HG02870 (cell line): ENCODE results near the gene LIG1.
"Not testable (repeated sequence)": the region's sequence is repeated elsewhere in the genome, so short reads cannot be mapped to it uniquely, and the experiment has no call there.

Experiments used
- ATAC-seq: cut with Tn5 transposase; IDR thresholded peaks from one replicate; pipeline ENCODE4 v1.9.1; 2021; ENCODE audit warnings: mild to moderate bottlenecking, moderate library complexity; ENCODE audit not compliant: unreplicated experiment

LIG1 gene

DNA sequence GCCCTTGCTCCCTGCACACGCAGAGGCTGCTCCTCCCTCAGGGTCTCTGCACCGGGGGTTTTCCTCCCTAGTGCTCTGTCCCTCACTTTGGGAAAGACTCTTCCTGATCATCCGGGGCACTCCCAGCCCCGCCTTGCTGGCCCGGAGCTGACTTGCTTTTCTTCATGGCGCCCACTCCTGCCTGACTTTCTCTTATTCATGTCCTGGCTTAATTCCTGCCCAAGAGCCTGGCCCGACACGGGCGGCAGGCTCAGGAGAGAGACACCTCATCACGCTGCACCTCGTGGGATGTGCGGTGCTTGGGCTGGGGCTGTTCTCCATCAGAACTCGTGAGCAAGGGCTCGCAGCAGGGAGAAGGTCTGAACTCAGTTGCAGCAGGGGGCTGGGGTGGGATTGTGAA, 47.7 kb downstream of the LIG1 start:
- ATAC-seq, result no peak

DNA sequence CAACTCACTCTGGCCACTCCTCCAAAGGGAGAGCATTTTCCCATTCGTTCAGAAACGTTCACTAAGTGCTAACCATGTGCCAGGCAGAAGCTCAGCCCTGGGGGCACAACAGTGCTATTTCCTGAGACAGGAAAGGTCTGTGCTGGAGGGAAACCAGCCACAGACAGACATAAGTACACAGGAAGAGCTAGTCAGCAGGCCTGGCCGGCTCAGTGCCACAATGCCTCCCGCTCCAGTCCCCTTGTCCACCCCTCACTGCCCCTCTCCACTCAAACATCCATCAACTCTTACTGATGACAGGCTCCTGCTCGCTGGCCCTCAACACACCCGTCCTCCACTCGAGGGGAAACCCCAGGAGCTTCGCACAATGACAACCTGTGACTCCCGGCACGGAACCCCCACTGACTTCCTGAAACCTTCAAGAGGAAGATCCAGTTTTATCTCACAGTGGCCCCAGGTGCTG, 48.2 kb downstream of the LIG1 start:
- no peak for ATAC-seq

DNA sequence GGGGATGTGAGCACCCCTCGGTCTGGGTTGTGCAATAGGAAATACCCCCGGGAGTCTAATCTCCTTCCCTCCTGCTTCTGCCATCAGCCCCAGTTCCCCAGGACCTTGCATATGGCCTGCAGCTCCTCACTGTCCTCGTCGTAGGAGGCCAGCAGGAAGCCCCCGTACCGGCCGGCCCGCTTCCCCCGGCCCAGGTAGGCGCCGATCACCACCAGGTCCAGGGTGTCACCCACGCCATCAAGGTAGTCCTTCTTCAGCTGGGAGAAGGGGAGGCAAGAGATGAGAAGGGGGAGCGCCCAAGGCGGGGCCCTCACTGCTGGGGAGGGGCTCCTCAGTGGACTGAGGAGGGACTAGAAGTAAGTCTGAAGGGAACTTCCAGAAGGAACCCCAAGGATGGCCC, 49.1 kb downstream of the LIG1 start:
- no peak for ATAC-seq

DNA sequence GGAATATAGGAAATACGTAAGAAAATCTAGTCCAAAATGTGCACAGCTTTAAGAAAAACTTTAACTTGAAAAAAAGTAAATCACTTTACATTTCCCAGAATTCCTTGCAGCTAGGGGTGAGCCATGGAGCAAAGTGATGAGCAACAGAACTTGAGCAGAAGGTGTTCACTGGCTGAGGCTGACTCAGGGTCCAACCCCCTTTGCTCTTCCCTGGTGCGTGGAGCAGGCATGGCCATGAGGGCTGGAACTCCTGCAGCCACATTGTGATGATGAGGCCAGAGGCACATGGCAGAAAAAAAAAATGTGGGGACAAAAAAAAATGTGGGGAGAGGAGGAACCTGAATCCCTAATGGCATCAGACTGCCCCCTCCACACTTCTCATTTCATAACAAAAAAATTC, 49.6 kb downstream of the LIG1 start:
- no peak for ATAC-seq

DNA sequence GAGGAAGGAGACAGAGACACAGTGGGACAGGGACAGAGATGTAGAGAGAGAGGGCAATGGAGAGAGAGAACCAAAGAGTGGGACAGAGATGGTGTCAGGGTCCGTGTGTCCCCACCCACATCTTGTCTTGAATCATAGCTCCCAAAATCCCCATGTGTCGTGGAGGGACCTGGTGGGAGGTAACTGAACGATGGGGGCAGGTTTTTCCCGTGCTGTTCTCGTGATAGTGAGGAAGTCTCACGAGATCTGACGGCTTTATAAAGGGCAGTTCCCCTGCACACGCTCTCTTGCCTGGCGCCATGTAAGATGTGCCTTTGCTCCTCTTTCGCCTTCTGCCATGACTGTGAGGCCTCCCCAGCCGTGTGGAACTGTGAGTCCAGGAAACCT, 52.0 kb downstream of the LIG1 start:
- ATAC-seq, result no peak

DNA sequence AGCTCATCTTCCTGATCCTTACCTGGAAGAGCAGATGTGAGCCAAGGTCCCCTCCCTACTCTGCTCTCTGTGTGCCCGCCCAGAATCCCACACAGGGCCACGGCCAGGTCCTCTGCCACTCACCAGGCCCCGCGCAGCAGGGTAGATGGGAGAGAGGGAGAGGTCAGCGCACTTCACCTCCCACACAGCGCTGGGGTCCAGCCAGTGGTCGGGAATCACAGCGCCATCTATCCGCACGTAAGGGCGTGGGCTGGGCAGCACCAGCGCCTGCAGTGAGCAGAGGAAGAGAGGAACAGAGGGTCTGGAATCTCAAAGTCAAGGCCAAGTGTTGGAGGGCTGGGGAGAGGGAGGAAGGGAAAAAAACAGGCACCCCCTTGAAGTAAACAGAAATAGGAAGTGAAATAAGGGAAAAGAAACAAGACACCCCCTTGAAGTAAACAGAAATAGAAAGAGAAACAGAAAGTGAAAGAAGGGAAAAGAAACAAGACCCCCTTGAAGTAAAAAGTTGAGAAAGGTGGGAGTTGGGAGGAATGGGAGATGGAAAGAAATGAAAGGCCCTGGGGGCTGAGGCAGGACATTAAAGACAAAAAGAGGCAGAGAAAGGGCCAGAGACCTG, 52.5 kb downstream of the LIG1 start:
- no peak for ATAC-seq

DNA sequence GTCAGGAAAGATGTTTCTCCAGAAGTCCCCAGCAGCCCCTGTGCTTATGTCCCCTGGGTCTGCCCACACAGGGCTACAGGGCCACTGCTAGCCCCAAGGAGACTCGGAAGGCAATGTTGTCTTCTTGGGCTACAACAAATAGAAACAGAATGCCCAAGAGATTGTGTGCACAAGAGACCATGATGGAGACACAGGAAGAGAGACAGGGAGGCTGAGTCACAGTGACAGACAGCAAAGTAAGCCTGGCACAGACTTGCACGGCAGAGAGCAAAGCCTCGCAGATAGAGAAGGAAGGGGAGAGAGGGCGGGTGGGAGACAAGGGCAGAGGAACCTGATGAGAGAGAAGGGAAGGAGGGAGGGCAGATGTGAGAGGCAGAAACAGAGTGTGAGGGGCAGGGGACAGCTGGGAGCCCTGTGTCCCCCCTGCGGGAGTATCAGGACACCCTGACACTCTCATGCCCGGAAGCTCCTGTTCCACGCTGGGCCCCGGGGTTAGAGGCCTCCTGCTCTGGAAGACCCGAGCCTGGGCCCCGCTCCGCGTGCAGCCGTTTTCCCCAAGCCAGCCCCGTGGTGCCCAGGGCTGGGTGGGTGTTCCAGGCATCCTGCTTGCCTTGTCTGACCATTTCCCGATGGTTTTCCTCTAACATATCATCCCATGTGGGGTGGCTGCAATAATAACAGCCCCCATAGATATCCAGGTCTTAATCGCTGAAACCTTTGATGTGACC, 56.8 kb downstream of the LIG1 start:
- no peak for ATAC-seq

DNA sequence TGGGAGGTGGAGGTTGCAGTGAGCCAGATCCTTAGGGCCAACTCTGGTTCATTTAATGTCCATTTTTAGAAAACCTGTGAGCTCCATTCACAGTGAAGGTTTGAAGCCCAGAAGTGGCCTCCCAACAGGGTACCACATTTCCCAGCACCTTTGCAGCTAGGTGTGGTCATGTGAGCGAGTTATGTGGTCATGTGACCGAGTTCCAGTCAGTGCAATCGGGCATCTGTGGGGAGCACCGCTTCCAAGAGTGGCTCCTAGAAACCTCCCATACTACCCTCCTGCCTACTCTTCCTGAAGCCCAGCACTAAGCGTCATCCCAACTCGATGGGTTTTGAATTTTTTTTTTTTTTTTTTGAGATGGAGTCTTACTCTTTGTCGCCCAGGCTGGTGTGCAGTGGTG, 58.9 kb downstream of the LIG1 start:
- ATAC-seq, result no peak

DNA sequence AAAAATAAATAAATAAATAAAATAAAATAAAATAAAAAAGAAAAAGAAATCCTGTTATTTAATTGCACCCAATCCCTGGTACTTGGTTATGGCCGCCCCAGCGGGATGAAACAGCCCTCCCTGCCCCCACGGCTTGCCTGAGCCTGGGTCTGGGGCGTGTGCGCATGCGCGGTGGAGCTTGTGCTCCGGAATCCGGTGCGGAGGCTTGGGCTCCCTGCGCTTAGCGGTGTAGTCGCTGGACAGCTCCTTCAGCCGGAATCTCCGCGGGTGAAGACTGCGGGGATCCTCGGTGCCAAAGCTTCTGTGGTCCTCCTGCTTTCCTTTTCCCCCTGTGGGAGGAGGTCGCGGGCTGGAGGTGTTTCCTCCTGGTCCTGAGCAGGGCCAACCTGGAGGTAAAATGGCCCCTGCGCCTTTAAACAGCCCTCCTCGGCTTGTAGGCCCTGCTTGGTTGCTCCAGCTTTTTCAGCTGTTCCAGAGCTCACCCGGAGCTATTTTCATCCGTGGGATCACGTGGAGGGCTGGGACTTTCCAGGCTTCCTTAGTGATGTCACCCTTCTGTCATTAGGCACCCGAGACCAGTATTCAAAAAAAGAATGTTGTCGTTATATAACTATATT, 59.7 kb downstream of the LIG1 start, which contains the start of gene PLA2G4C:
TSS of gene PLA2G4C (minus strand) at position 468 of the 617 bp plus-strand sequence. CDS start 4,288 bp downstream, outside the sequence.
- ATAC-seq, result no peak

DNA sequence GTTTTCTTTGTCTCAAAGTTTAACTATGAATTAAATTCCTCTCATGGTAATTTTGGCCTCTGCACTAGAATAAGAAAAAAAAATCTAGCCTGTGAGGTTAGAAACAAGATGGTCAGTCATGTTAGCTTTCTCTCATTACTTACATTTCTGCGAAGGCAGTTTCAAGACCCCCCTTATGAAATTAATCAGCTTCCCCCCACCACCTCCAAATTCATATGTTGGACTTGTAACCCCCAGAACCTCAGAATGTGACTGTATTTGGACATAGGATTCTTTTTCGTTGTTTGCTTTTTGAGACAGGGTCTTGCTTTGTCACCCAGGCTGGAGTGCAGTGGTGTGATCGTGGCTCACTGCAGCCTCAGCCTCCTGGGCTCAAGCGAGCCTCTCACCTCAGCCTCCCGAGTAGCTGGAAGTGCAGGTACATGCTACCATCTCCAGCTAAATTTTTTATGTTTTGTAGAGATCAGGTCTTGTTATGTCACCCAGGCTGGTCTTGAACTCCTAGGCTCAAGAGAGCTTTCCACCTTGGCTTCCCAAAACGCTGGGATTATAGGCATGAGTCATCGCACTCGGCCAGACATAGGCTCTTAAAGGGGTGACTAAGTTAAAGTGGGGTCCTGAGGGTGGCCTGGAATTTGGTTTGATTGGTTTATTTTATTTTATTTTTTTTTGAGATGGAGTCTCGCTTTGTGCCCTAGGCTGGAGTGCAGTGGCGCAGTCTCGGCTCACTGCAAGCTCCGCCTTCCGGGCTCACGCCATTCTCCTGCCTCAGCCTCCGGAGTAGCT, 61.0 kb downstream of the LIG1 start:
- ATAC-seq, result no peak

DNA sequence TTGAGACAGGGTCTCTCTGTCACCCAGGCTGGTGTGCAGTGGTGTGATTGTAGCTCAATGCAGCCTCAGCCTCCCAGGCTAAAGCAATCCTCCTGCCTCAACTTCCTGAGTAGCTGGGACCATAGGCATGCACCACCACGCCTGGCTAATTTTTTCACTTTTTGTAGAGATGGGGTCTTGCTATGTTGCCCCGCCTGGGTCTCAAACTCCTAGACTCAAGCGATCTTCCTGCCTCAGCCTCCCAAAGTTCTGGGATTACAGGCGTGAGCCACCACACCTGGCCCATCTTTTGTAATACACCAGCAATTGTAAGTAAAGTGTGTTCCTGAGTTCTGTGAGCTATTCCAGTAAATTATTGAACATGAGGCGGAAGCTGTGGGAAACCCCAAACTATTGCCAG, 66.2 kb downstream of the LIG1 start:
- ATAC-seq, result no peak

DNA sequence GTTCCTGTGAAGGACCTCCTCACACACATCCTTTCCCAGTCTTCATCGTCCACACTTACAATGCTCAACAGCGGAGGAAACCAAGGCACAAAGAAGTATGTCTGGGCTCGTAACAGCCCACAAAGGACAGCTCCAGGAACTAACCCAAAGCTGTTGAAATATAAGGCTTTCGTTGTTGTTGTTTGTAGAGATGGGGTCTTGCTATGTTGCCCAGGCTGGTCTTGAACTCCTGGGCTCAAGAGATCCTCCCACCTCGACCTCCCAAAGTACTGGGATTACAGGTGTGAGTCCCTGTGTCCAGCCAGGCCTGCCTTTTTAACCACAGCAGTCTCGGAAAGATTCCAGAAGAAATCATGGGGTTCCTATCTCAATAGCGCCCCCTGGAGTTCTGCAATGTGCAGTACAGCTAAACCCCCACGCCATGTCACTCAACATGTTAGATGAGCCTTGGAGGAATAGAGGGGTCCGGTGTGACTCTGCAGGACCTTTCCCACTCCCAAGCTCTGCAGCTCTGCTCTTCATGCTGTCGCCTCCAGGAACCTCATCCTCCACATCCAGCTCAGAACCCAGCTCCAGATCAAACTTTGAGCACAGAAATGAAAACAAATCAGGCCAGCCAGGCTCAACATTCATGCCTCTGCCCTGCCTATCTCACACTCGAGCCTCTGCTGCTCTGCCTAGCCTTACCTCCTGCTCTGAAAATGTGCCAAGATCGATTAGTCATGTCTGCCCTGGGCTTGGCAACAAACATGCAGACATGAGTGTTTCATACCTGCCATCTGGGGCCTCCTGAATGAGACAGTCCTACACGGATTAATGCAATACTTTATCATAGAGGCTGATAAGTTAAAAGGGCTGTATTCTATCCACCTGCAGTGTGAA, 67.0 kb downstream of the LIG1 start:
- ATAC-seq, result no peak

DNA sequence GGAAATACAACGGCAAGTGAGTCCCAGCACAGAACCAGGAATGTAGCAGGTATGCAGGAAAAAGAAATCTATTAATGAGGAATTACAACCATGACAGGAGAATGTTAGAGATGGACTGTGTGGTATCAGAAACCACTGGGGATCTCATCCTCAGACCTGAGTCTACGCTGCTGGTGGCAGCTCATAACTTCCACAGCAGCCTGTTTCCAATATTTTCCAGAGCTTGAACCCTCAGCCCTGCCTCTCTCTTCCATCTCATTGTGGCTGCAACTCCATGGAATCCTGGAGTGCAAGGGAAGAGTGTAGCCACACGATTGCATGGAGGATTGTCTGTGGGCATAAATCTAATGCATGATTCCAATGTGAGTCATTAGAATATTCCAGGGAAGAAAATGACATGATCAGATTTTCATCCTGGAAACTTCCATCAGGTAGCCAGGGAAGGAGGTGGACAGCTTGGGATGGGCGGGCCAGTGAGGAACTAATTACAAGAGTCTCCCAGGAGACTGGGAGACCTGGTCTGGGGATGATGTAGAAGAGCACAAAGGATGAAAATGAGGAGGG, 74.5 kb downstream of the LIG1 start:
- ATAC-seq, result no peak

DNA sequence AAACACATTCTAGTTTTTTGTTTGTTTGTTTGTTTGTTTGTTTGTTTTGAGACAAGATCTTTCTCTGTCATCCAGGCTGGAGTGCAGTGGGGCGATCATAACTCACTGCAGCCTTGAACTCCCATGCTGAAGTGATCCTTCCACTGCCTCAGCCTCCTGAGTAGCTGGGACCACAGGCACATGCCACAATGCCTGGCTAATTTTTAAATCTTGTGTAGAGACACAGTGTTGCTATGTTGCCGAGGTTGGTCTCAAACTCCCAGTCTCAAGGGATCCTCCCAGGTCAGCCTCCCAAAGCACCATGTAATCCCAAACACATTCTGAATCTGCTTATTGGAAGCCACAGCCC, 75.3 kb downstream of the LIG1 start:
- no peak for ATAC-seq

DNA sequence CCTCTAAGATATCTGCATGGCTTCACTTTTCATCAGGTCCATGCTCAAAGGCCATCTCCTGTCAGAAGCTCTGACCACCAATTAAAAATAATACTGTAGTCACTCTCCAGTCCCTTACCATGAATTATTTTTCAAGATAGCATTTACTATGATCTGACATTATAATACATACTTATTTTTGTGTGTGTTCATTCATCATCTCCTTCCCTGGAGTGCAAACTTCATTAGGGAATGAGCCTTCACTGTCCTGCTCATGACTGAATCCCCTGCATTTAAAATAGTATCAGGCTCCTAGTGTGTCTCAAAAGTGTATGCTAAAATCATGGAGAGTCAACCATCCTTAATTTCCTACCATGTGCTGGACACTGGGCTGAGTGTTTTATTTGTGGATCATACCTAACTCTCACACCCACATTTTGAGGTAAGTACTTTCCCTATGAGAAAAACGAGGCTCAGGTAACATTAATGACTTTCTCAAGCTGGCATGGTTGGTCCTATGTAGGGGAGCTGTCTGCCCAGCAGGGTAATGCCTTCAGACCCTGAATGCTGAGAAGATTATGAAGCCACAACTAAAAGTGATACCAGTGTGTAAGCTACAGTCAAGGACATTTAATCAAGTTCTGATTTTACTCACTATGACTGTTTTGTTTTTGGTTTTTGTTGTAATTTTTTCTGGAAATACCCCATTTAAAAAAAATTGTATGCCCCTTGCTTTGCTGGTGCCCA, 75.9 kb downstream of the LIG1 start:
- no peak for ATAC-seq

DNA sequence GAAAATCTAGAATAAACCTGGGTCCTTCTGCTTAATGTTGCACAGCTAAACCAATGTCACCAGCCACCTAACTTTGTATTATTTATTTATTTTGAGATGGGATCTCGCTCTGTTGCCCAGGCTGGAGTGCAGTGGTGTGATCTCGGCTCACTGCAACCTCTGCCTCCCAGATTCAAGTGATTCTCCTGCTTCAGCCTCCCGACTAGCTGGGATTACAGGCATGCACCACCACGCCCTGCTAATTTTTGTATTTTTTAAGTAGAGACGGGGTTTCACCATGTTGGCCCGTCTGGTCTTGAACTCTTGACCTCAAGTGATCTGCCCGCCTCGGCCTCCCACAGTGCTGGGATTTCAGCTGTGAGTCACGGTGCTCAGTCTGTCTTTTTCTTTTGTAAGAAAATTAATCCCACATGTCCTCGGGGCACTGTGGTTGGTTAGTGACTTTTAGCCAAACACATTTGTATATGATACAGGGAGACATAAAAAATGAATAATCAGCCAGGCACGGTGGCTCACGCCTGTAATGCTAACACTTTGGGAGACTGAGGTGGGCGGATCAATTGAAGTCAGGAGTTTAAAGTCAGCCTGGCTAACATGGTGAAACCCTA, 78.9 kb downstream of the LIG1 start:
- ATAC-seq, result not testable (repeated sequence)

DNA sequence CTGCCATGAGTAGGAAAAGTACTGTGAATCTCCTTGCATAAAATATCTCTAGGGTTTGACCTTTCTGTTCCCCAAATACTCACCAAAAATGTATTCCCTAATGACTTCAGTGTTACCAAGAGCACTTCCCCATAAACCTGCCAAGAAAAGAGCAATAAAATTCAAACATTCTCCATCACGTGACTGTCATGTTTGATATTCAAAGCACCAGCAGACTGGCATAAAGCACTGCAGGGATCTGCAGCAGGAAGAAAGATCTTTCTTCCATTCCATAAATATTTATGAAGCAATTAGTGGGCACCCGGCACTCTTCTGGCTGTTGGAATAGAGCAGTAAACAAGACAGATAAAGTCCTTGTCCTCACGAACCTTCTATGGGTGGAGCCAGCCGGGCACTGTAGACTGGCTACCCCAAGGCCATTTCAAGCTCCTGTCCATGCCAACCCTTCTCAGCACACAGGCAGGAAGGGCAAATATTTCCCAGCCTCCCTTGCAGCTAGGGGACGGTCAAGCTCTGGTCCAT, 79.8 kb downstream of the LIG1 start:
- no peak for ATAC-seq

DNA sequence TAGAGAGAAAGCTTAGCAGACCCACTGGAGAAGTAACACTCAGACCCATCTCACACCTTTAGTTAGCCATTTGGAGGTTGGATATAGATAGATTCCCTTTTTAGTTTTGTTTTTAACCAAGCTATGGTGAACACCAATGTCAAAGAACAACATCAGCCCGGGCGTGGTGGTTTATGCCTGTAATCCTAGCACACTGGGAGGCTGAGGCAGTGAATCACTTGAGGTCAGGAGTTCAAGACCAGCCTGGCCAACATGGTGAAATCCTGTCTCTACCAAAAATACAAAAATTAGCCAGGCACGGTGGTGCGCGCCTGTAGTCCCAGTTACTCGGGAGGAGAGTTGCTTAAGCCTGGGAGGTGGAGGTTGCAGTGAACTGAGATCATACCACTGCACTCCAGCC, 81.2 kb downstream of the LIG1 start:
- not testable (repeated sequence) for ATAC-seq
